ENCODE results near the gene KCNMA1. TPM values are rescaled to one million over a fixed set of nuclear protein-coding genes. Genes with fewer than 3 reads are reported as not detected.

Gene KCNMA1
- total RNA-seq, 4 donors from 2014 or later, result 146 to 300 (median 265) TPM

- Histone ChIP-seq H3K27ac (replicated peaks in 1 of 4) (no peak overlapping the region), H3K9me3 (peaks cover 0 to 4% (median 2%) of the 10 kb centered on the region in 4 donors), H3K27me3 (no peaks in the 10 kb centered on the region), H3K4me1 (peaks cover 0 to 43% (median 22%) of the 10 kb centered on the region in 4 donors), H3K36me3 (no peaks in the 10 kb centered on the region), H3K4me3 (no peak overlapping the region)
- TF ChIP-seq POLR2A (IDR thresholded peaks at IDR 0.05; ENCODE audit: low read depth) (no peak), EP300 (IDR thresholded peaks at IDR 0.05) (no peak), POLR2AphosphoS5 (IDR thresholded peaks at IDR 0.05) (no peak), CTCF (IDR thresholded peaks at IDR 0.05) (no peak)
- WGBS, result 77% methylated on average over 2 of the region's 2 CpGs
- no peak for DNase-seq (ENCODE audit: extremely low spot score)
- intact Hi-C loops (cut with DNase I), result no loop called here
Observed at GRCh38 chr10:77334501-77334900, 303.1 kb downstream of the KCNMA1 start.

- DNase-seq (ENCODE audit: extremely low spot score), result no peak
- 59% methylated on average over 8 of the region's 8 CpGs for WGBS
- Histone ChIP-seq H3K27me3 (no peaks in the 10 kb centered on the region), H3K4me1 (peaks cover 0 to 43% (median 21%) of the 10 kb centered on the region in 4 donors), H3K36me3 (no peaks in the 10 kb centered on the region), H3K9me3 (no peaks in the 10 kb centered on the region), H3K27ac (replicated peaks in 1 of 4) (no peak overlapping the region), H3K4me3 (no peak overlapping the region)
- intact Hi-C loops (cut with DNase I), result no loop called here
- TF ChIP-seq CTCF (IDR thresholded peaks at IDR 0.05), result no peak
- TF ChIP-seq EP300 (IDR thresholded peaks at IDR 0.05), result no peak
- TF ChIP-seq POLR2AphosphoS5 (IDR thresholded peaks at IDR 0.05), result no peak
- TF ChIP-seq POLR2A (IDR thresholded peaks at IDR 0.05; ENCODE audit: low read depth), result no peak
Observed at GRCh38 chr10:77333610-77334340, 303.8 kb downstream of the KCNMA1 start.

GRCh38 chr10:77332256-77332655, 305.4 kb downstream of the KCNMA1 start:
- Histone ChIP-seq H3K27me3 (no peaks in the 10 kb centered on the region), H3K36me3 (no peaks in the 10 kb centered on the region), H3K4me3 (no peak overlapping the region), H3K27ac (replicated peaks in 1 of 4) (no peak overlapping the region), H3K9me3 (no peaks in the 10 kb centered on the region), H3K4me1 (peaks cover 0 to 28% (median 16%) of the 10 kb centered on the region in 4 donors)
- TF ChIP-seq POLR2A (IDR thresholded peaks at IDR 0.05; ENCODE audit: low read depth), result no peak
- TF ChIP-seq EP300 (IDR thresholded peaks at IDR 0.05), result no peak
- TF ChIP-seq POLR2AphosphoS5 (IDR thresholded peaks at IDR 0.05), result no peak
- no peak for TF ChIP-seq CTCF (IDR thresholded peaks at IDR 0.05)
- intact Hi-C loops (cut with DNase I), result no loop called here
- no peak for DNase-seq (ENCODE audit: extremely low spot score)

GRCh38 chr10:77328272-77328816, 309.3 kb downstream of the KCNMA1 start:
- Histone ChIP-seq H3K4me3 (no peak overlapping the region), H3K9me3 (no peaks in the 10 kb centered on the region), H3K27ac (replicated peaks in 1 of 4) (no peak overlapping the region), H3K4me1 (peaks cover 0 to 35% (median 29%) of the 10 kb centered on the region in 4 donors), H3K27me3 (no peaks in the 10 kb centered on the region), H3K36me3 (no peaks in the 10 kb centered on the region)
- DNase-seq (ENCODE audit: extremely low spot score), result no peak
- intact Hi-C loops (cut with DNase I), result no loop called here
- TF ChIP-seq POLR2A (IDR thresholded peaks at IDR 0.05; ENCODE audit: low read depth) (no peak), POLR2AphosphoS5 (IDR thresholded peaks at IDR 0.05) (no peak), CTCF (IDR thresholded peaks at IDR 0.05) (no peak), EP300 (IDR thresholded peaks at IDR 0.05) (no peak)
- 65% methylated on average over 6 of the region's 6 CpGs for WGBS
